Measurements from ENCODE around the gene TMEM51. TPM values are rescaled to one million over a fixed set of nuclear protein-coding genes. Genes with fewer than 3 reads are reported as not detected.

Gene TMEM51
- total and polyA plus RNA-seq, 2 of the 13 experiments (the other 11 are each of a cell fraction or from before 2014, with no cell fraction given): 12.2 to 22.3 TPM

DNA sequence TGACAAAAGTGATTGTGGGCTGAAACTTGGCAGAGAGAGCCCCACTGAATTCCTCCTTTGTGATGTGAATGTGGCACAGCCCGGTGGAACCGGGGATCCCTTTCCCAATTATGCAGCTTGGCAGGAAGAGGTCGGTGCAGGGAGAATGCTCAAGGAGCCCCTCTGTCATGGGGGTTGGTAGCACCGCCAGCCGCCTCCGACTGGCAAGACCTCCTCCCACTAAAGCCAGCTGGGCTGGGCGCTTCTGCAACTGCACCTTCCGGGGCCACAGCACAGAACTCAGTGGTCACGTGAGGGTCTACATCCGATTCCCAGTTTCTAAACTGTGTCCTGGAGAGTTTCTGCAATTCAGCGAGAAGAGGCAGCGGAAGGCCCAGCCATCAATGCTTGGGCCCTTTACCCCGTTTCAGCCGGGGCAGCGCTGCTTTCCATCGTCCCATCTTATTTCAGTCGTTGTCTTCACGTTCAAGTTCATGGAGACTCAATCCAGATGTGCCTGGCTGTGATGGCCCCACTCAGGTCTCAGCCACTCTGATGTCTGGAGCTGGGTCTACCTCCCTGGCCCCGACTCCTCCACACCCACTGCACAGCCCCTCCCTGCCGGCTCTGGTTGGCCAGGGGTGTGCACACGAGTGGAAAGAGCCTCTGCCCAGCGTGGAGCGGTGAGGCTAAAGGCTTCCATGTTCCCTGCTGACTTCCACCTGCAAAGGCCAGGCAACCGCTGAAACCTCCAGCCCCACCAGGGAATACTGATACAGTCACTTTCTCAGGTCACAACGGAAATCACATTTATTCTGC is 53.7 kb downstream of the TMEM51 start (continued):
- 0 out of 2 replicates have a peak, but pooled peaks have one; percentile 0 for TF ChIP-seq ZNF574 (CRISPR knock-in tag; IDR thresholded peaks at IDR 0.05)
- no peak for TF ChIP-seq NFE2L1 (CRISPR knock-in tag; IDR thresholded peaks at IDR 0.05; ENCODE audit: borderline replicate concordance)
- no peak for TF ChIP-seq SCMH1 (CRISPR knock-in tag; IDR thresholded peaks at IDR 0.05; ENCODE audit: borderline replicate concordance)
- TF ChIP-seq RFX1 (IDR thresholded peaks at IDR 0.05): no peak
- TF ChIP-seq CBX5 (CRISPR knock-in tag; IDR thresholded peaks at IDR 0.05; ENCODE audit: borderline replicate concordance): no peak
- 0 out of 2 replicates have a peak, but pooled peaks have one; percentile 6 for TF ChIP-seq HDAC1 (CRISPR knock-in tag; IDR thresholded peaks at IDR 0.05)
- TF ChIP-seq ZFP36L1 (CRISPR knock-in tag; IDR thresholded peaks at IDR 0.05): no peak
- no peak for TF ChIP-seq ATF3 (CRISPR knock-in tag; IDR thresholded peaks at IDR 0.05)
- TF ChIP-seq KAT8 (CRISPR knock-in tag; IDR thresholded peaks at IDR 0.05): no peak
- no peak for TF ChIP-seq ZNF10 (CRISPR knock-in tag; IDR thresholded peaks at IDR 0.05; ENCODE audit: borderline replicate concordance, low read depth)
- no peak for TF ChIP-seq CHD4 (IDR thresholded peaks at IDR 0.05; ENCODE audit: borderline replicate concordance, low read length)
- TF ChIP-seq, protein P1, sequence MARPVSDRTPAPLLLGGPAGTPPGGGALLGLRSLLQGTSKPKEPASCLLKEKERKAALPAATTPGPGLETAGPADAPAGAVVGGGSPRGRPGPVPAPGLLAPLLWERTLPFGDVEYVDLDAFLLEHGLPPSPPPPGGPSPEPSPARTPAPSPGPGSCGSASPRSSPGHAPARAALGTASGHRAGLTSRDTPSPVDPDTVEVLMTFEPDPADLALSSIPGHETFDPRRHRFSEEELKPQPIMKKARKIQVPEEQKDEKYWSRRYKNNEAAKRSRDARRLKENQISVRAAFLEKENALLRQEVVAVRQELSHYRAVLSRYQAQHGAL (CRISPR knock-in tag; IDR thresholded peaks at IDR 0.05; ENCODE audit: not compliant biosample characterization): no peak
- TF ChIP-seq SAFB2 (CRISPR knock-in tag; IDR thresholded peaks at IDR 0.05; ENCODE audit: borderline replicate concordance, low read depth): no peak
- TF ChIP-seq HOXA5 (CRISPR knock-in tag; IDR thresholded peaks at IDR 0.05): no peak
- TF ChIP-seq ZNF710 (CRISPR knock-in tag; IDR thresholded peaks at IDR 0.05; ENCODE audit: borderline replicate concordance): no peak; the same call in 1 of the 2 replicates
- no peak for TF ChIP-seq ZBTB38 (CRISPR knock-in tag; IDR thresholded peaks at IDR 0.05)
- no peak for TF ChIP-seq SRSF4 (IDR thresholded peaks at IDR 0.05; ENCODE audit: low read depth, low read length, poor library complexity, severe bottlenecking)
- no peak for TF ChIP-seq MEIS1 (CRISPR knock-in tag; IDR thresholded peaks at IDR 0.05; ENCODE audit: borderline replicate concordance)
- no peak for TF ChIP-seq RXRA (CRISPR knock-in tag; IDR thresholded peaks at IDR 0.05)
- 0 out of 2 replicates have a peak, but pooled peaks have one; percentile 23 for TF ChIP-seq HNRNPL (IDR thresholded peaks at IDR 0.05; ENCODE audit: low read depth, low read length)
- TF ChIP-seq ZNF30 (CRISPR knock-in tag; IDR thresholded peaks at IDR 0.05): no peak
